Posterior cingulate gyrus (tissue), 11 donors: Measurements from ENCODE around the gene PLCG2.
A peak's percentile ranks its signal among the peaks of the same experiment; 100 is the strongest.
"Not testable (repeated sequence)": the region's sequence is repeated elsewhere in the genome, so short reads cannot be mapped to it uniquely, and the experiment has no call there.

Experiments used
- DNase-seq, 10 donors: peaks; one replicate each; pipeline versions ENCODE4 v3.0.0 to v3.0.0-alpha.2; 2020 to 2021; ENCODE audit warnings: mixed read lengths in 3 of 10
- intact Hi-C: fragments of 100-400 bp; cut with DNase I; formaldehyde crosslinking; loops from one replicate; pipeline ENCODE4 v1.15.1; 2023

Gene PLCG2

GRCh38 chr16:81752225-81752875 is 26.7 kb upstream of the PLCG2 start:
- DNase-seq = peak in 2 of 10 donors; percentile 70 to 85
- intact Hi-C loops = no loop called here

- DNase-seq = peak in 1 of 10 donors; percentile 1
- intact Hi-C loops = no loop called here
These were observed 26.2 kb upstream of the PLCG2 start for GRCh38 chr16:81752876-81753227.

- intact Hi-C loops = no loop called here
- peak in 2 of 10 donors; percentile 3 to 19 for DNase-seq
These were observed 24.2 kb upstream of the PLCG2 start for GRCh38 chr16:81754858-81755257.

GRCh38 chr16:81755915-81756614 is 23.0 kb upstream of the PLCG2 start:
- intact Hi-C loops = no loop called here
- DNase-seq = peak in 2 of 10 donors; percentile 74 to 81

GRCh38 chr16:81756615-81757356 is 22.3 kb upstream of the PLCG2 start:
- intact Hi-C loops = no loop called here
- peak in 2 of 10 donors; percentile 8 to 26 for DNase-seq

GRCh38 chr16:81758376-81758775 is 20.7 kb upstream of the PLCG2 start:
- intact Hi-C loops = no loop called here
- no peak for DNase-seq

- DNase-seq, intact Hi-C loops: not testable (repeated sequence)
These were observed 16.8 kb upstream of the PLCG2 start for GRCh38 chr16:81762322-81762721.

- DNase-seq = no peak
- intact Hi-C loops = no loop called here
These were observed 13.8 kb upstream of the PLCG2 start for GRCh38 chr16:81765111-81765919.

GRCh38 chr16:81765969-81766368 is 13.1 kb upstream of the PLCG2 start:
- DNase-seq = no peak
- intact Hi-C loops = no loop called here

- intact Hi-C loops = no loop called here
- DNase-seq = peak in 1 of 10 donors; percentile 11
These were observed 11.0 kb upstream of the PLCG2 start for GRCh38 chr16:81767987-81768592.

- intact Hi-C loops = no loop called here
- DNase-seq = no peak
These were observed 9.1 kb upstream of the PLCG2 start for GRCh38 chr16:81770008-81770407.

- DNase-seq = peak in 1 of 10 donors; percentile 37
- intact Hi-C loops = no loop called here
These were observed 4.7 kb upstream of the PLCG2 start for GRCh38 chr16:81774348-81774747.

GRCh38 chr16:81775570-81775969 is 3.5 kb upstream of the PLCG2 start:
- intact Hi-C loops = no loop called here
- no peak for DNase-seq

GRCh38 chr16:81778231-81778630 is 860 bp upstream of the PLCG2 start:
- intact Hi-C loops = no loop called here
- no peak for DNase-seq

GRCh38 chr16:81779536-81780320 is 637 bp downstream of the PLCG2 start:
- DNase-seq = no peak

GRCh38 chr16:81780350-81780749 is 1.3 kb downstream of the PLCG2 start:
- DNase-seq = no peak
- intact Hi-C loops = no loop called here

More at GRCh38 chr16:81779536-81780320, 637 bp downstream of the PLCG2 start:
- intact Hi-C loops = no loop called here

GRCh38 chr16:81782236-81782635 is 3.1 kb downstream of the PLCG2 start:
- intact Hi-C loops = no loop called here
- DNase-seq = no peak

GRCh38 chr16:81784072-81784795 is 5.1 kb downstream of the PLCG2 start:
- no peak for DNase-seq
- intact Hi-C loops = no loop called here
